SK-N-SH treated with all-trans-retinoic acid at 6 μM for 48 hours (cell line): ENCODE measurements around the gene CSTB.

Source experiments
- ATAC-seq: fragments of 200-7000 bp; cut with Tn5 transposase; 3 replicates; pipeline ENCODE4 v1.9.1; 2020; ENCODE audit warnings: mild to moderate bottlenecking, moderate library complexity
- ARNTL ChIP-seq: fragments of 450-650 bp; formaldehyde crosslinking; IDR thresholded peaks from 2 replicates; pipeline ENCODE4 v1.5.0; 2020; ENCODE audit warnings: low read depth, mild to moderate bottlenecking, moderate library complexity, borderline replicate concordance
- CREB5 ChIP-seq: fragments of 250-450 bp; sonication (Bioruptor Pico); IDR thresholded peaks from 2 replicates; pipeline ENCODE4 v1.5.1; 2020; ENCODE audit warnings: low read depth, mild to moderate bottlenecking, moderate library complexity
- CSDC2 ChIP-seq: fragments of 250-450 bp; sonication (Bioruptor Pico); IDR thresholded peaks from 2 replicates; pipeline ENCODE4 v1.5.0; 2020; ENCODE audit warnings: mild to moderate bottlenecking, moderate library complexity
- ESRRG ChIP-seq: fragments of 250-450 bp; sonication (Bioruptor Pico); IDR thresholded peaks from 2 replicates; pipeline ENCODE4 v1.6.1; 2021; ENCODE audit warnings: mild to moderate bottlenecking
- ISL1 ChIP-seq: fragments of 250-450 bp; sonication (Bioruptor Pico); IDR thresholded peaks from 2 replicates; pipeline ENCODE4 v2.1.2; 2022; ENCODE audit warnings: mild to moderate bottlenecking, moderate library complexity
- OSR1 ChIP-seq: fragments of 250-450 bp; sonication (Bioruptor Pico); IDR thresholded peaks from 2 replicates; pipeline ENCODE4 v1.8.0; 2022; ENCODE audit warnings: moderate library complexity, mild to moderate bottlenecking, inconsistent platforms
- PATZ1 ChIP-seq: fragments of 250-450 bp; sonication (Bioruptor Pico); IDR thresholded peaks from 2 replicates; pipeline ENCODE4 v1.8.0; 2020; ENCODE audit warnings: mild to moderate bottlenecking, moderate library complexity, borderline replicate concordance
- PPARA ChIP-seq: fragments of 250-450 bp; sonication (Bioruptor Pico); IDR thresholded peaks from 2 replicates; pipeline ENCODE4 v1.5.0; 2020; ENCODE audit warnings: mild to moderate bottlenecking, borderline replicate concordance
- SNAI2 ChIP-seq: fragments of 250-450 bp; sonication (Bioruptor Pico); IDR thresholded peaks from 2 replicates; pipeline ENCODE4 v1.5.0; 2020; ENCODE audit warnings: mild to moderate bottlenecking, moderate library complexity
- TCF4 ChIP-seq: fragments of 250-450 bp; sonication (Bioruptor Pico); IDR thresholded peaks from 2 replicates; pipeline ENCODE4 v1.8.0; 2021; ENCODE audit warnings: mild to moderate bottlenecking, moderate library complexity, borderline replicate concordance
- TOX ChIP-seq: fragments of 250-450 bp; sonication (Bioruptor Pico); IDR thresholded peaks from 2 replicates; pipeline ENCODE4 v1.8.0; 2021; ENCODE audit warnings: mild to moderate bottlenecking, moderate library complexity, borderline replicate concordance
- TSHZ2 ChIP-seq: fragments of 250-450 bp; sonication (Bioruptor Pico); IDR thresholded peaks from 2 replicates; pipeline ENCODE4 v1.5.0; 2020; ENCODE audit warnings: mild to moderate bottlenecking, moderate library complexity
- ZC3H10 ChIP-seq: fragments of 250-450 bp; sonication (Bioruptor Pico); IDR thresholded peaks from 2 replicates; pipeline ENCODE4 v1.5.1; 2021; ENCODE audit warnings: mild to moderate bottlenecking, moderate library complexity
- ZFP30 ChIP-seq: fragments of 450-650 bp; formaldehyde crosslinking; IDR thresholded peaks from 2 replicates; pipeline ENCODE4 v1.5.0; 2022; ENCODE audit warnings: mild to moderate bottlenecking, moderate library complexity
- ZNF565 ChIP-seq: fragments of 450-650 bp; formaldehyde crosslinking; conservative IDR thresholded peaks from 2 replicates; pipeline ENCODE4 v1.5.0; 2020; ENCODE audit warnings: low read depth, mild to moderate bottlenecking, moderate library complexity
- ZNF70 ChIP-seq: fragments of 450-650 bp; formaldehyde crosslinking; IDR thresholded peaks from 2 replicates; pipeline ENCODE4 v1.5.0; 2020; ENCODE audit warnings: mild to moderate bottlenecking, moderate library complexity
- ZNF8 ChIP-seq: fragments of 450-650 bp; formaldehyde crosslinking; IDR thresholded peaks from 2 replicates; pipeline ENCODE4 v1.5.0; 2020; ENCODE audit warnings: mild to moderate bottlenecking, moderate library complexity

The CSTB gene

GRCh38 chr21:43768868-43769167, 7.3 kb downstream of the CSTB start:
- TF ChIP-seq ARNTL (no peak), ISL1 (CRISPR knock-in tag) (no peak), ZC3H10 (CRISPR knock-in tag) (no peak), CSDC2 (no peak), ZFP30 (CRISPR knock-in tag) (no peak), TSHZ2 (no peak), ZNF8 (no peak), TCF4 (CRISPR knock-in tag) (no peak), PPARA (CRISPR knock-in tag) (no peak), ZNF565 (CRISPR knock-in tag) (no peak), TOX (CRISPR knock-in tag) (no peak), ZNF70 (CRISPR knock-in tag) (no peak), SNAI2 (CRISPR knock-in tag) (no peak), PATZ1 (CRISPR knock-in tag) (no peak)
- no peak for ATAC-seq

DNA sequence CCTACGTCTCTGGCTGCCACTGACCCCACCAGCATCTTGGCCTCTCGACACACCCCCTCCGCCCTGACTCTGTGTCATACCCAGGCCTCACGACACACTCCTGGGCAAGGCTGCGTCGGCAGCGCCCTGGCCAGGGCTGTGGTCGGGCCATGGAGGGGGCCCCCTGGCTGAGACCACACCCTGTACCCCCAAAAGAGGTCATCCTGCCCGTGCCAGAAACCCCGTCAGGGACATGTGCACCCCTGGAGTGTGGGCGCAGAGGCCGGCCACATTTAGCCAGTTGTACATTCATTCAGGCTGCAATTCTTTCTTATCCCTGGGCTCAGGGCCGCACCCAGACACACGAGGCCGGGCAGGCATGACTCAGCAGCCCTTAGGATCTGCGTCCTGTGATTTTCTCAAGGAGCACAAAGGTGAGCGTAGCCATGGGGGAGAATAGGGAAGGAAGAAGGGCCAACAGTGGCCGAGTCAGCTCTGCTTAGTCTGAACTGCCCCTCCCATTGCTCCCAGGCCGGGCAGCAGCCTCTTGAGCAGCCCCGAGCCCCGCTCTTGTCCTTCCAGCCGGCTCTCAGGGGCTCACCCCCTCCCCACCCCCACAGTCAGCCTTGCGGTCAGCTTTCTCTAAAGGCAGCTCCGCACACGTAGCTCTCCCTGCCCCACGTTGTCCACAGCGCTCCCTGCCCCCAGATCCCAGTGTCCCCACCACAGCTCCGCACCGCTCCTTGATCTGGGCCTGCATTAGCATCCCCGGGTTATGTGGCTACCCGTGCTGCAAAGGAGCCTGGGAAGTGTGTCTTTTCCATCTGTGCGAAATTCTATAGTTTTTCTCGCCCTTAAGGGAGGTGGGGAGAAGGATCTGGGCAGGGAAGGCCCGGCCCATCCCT, 7.9 kb downstream of the CSTB start:
- peak; percentile 51 for ATAC-seq

DNA sequence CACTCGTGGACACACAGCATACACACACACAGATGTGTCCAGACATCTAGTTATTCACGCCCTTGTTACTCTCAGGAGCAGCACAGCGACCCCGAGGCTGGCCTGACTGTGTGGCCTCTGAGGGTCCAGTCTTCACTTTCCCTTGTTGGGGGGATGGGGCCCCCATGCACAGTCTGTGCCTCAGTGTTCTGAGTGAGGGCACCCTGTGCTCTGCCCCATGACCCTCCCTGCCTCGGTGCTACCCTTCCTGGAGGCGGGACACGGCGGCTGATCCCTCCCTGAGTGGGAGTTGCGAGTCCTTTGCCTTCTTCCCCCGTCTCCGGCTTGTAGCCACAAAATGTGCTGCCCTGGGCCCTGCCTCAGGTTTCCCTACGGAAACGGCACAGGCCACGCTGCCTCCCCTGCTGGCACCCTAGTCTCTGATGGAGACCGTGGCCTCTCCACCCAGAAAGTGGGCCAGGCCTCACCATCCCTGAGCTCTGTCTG, 8.6 kb downstream of the CSTB start:
- TF ChIP-seq ESRRG = no peak
- TF ChIP-seq ZNF565 (CRISPR knock-in tag) = no peak
- TF ChIP-seq TSHZ2 = no peak
- TF ChIP-seq PPARA (CRISPR knock-in tag) = no peak
- TF ChIP-seq CSDC2 = no peak
- TF ChIP-seq OSR1 (CRISPR knock-in tag) = no peak
- TF ChIP-seq PATZ1 (CRISPR knock-in tag) = no peak
- TF ChIP-seq ZNF70 (CRISPR knock-in tag) = no peak
- TF ChIP-seq ARNTL = no peak
- no peak for ATAC-seq

More for the DNA sequence above, 7.9 kb downstream of the CSTB start:
- TF ChIP-seq SNAI2 (CRISPR knock-in tag) = no peak
- TF ChIP-seq ZC3H10 (CRISPR knock-in tag) = no peak
- TF ChIP-seq ESRRG = no peak
- no peak for TF ChIP-seq CREB5 (CRISPR knock-in tag)
- no peak for TF ChIP-seq ZNF70 (CRISPR knock-in tag)
- TF ChIP-seq, all 23 proteins: peak for 0
